GM12878 (cell line): ENCODE data around the gene CCDC6. TPM values are rescaled to one million over a fixed set of nuclear protein-coding genes. Genes with fewer than 3 reads are reported as not detected.

Experiments
- ATAC-seq: fragments of 200-7000 bp; cut with Tn5 transposase; 3 replicates; pipeline ENCODE4 v1.9.1; 2020; ENCODE audit warnings: mild to moderate bottlenecking, moderate library complexity
- BruUV-seq: library from RNA; stranded (reverse); fragments of 400-500 nt; replicated peaks from 2 replicates; lab custom pipeline; 2021; lab: Mats Ljungman, UMichigan
- CTCF ChIA-PET: fragments of 300-600 bp; sonication (Branson Sonifier 250); formaldehyde crosslinking; extraction: SDS; loops from one replicate; lab custom pipeline; 2021; ENCODE audit warnings: inconsistent platforms; lab: Yijun Ruan, JAX
- POLR2A ChIA-PET: fragments of 350-600 bp; formaldehyde crosslinking; extraction: SDS; loops from one replicate; lab custom pipeline; 2021; ENCODE audit warnings: inconsistent platforms; lab: Charles Lee
- RAD21 ChIA-PET: fragments of 300-600 bp; sonication (Branson Sonifier 250); formaldehyde crosslinking; loops from one replicate; lab custom pipeline; 2023; ENCODE audit warnings: antibody characterized with exemption; ENCODE audit not compliant: unreplicated experiment; lab: Charles Lee
- SMC1A ChIA-PET: fragments of 300-600 bp; sonication (Branson Sonifier 250); formaldehyde crosslinking; loops from one replicate; lab custom pipeline; 2023; ENCODE audit not compliant: unreplicated experiment, uncharacterized antibody; lab: Charles Lee
- DNase-seq: peaks from one replicate; pipeline ENCODE4 v3.0.0-alpha.2; 2011; ENCODE audit warnings: low read depth, low spot score
- FAIRE-seq: peaks from 3 replicates; lab custom pipeline; 2011; peaks lifted over from hg19 to GRCh38; lab: Jason Lieb, UNC
- H2AFZ ChIP-seq: 2 replicates; pipeline ENCODE4 v1.6.0; 2011; ENCODE audit warnings: low read depth, low read length, control low read depth; ENCODE audit not compliant: control insufficient read depth
- H3K27ac ChIP-seq: 2 replicates; pipeline ENCODE4 v1.5.1; 2011; ENCODE audit warnings: control low read depth; ENCODE audit not compliant: control insufficient read depth, insufficient read depth
- H3K27me3 ChIP-seq, 2 experiments: replicated peaks in 1 of 2; 2 replicates each; pipeline versions ENCODE4 v1.6.0 to v1.6.1; 2011; ENCODE audit warnings: low read length in 1 of 2; ENCODE audit not compliant: control insufficient read depth in 2 of 2, insufficient read depth in 2 of 2
- H3K36me3 ChIP-seq, 2 experiments: 2 replicates each; pipeline ENCODE4 v1.5.1; 2011; ENCODE audit warnings: low read length in 1 of 2; ENCODE audit not compliant: control insufficient read depth in 2 of 2, insufficient read depth in 2 of 2
- H3K4me1 ChIP-seq: 2 replicates; pipeline ENCODE4 v1.6.1; 2011; ENCODE audit warnings: mild to moderate bottlenecking, low read length, moderate library complexity, mixed read lengths; ENCODE audit not compliant: control insufficient read depth, insufficient read depth
- H3K4me2 ChIP-seq: 2 replicates; pipeline ENCODE4 v1.6.0; 2011; ENCODE audit warnings: control low read depth; ENCODE audit not compliant: control insufficient read depth, insufficient read depth
- H3K4me3 ChIP-seq: fragments of 200-600 bp; sonication (generic); 2 replicates; pipeline ENCODE4 v1.5.1; 2016
- H3K79me2 ChIP-seq: 2 replicates; pipeline ENCODE4 v1.6.0; 2011; ENCODE audit warnings: low read length; ENCODE audit not compliant: control insufficient read depth, insufficient read depth
- H3K9ac ChIP-seq: 2 replicates; pipeline ENCODE4 v1.8.0; 2011; ENCODE audit warnings: low read length, control low read depth, mixed read lengths; ENCODE audit not compliant: control insufficient read depth, insufficient read depth
- H3K9me3 ChIP-seq: replicated peaks from 3 replicates; pipeline ENCODE4 v1.5.1; 2011; ENCODE audit warnings: mild to moderate bottlenecking, low read length; ENCODE audit not compliant: control insufficient read depth, insufficient read depth
- H4K20me1 ChIP-seq: 2 replicates; pipeline ENCODE4 v1.6.0; 2011; ENCODE audit not compliant: control insufficient read depth, insufficient read depth
- BCL3 ChIP-seq: IDR thresholded peaks from 2 replicates; pipeline ENCODE4 v1.6.1; 2011; ENCODE audit warnings: borderline replicate concordance, low read depth, mild to moderate bottlenecking, moderate library complexity, low read length; ENCODE audit not compliant: insufficient read depth, poor library complexity, severe bottlenecking
- CHD1 ChIP-seq: IDR thresholded peaks from 2 replicates; pipeline ENCODE4 v1.6.1; 2012; ENCODE audit warnings: low read depth, low read length, improper control_type of control experiment
- REST ChIP-seq: IDR thresholded peaks from 2 replicates; pipeline ENCODE4 v1.6.1; 2012; ENCODE audit warnings: mild to moderate bottlenecking, low read depth, low read length
- ZNF24 ChIP-seq: fragments of 450-650 bp; IDR thresholded peaks from 2 replicates; pipeline ENCODE4 v1.6.1; 2017; ENCODE audit warnings: antibody characterized with exemption, mild to moderate bottlenecking
- WGBS: methylation state at CpG from one replicate; pipeline ENCODE4 v1.1.6; 2016; ENCODE audit warnings: low lambda C conversion rate; ENCODE audit not compliant: insufficient replicate concordance, insufficient coverage; ENCODE audit errors: missing lambda C conversion rate; 5-methylcytosine and 5-hydroxymethylcytosine counted together
- in situ Hi-C: fragments of 300-500 bp; cut with MboI; formaldehyde crosslinking; loops from 9 replicates; pipeline ENCODE4 v1.14.3; 2018; ENCODE audit warnings: mixed read lengths
- intact Hi-C: fragments of 100-400 bp; cut with micrococcal nuclease; formaldehyde crosslinking; loops from one replicate; pipeline ENCODE4 v1.14.2; 2022; ENCODE audit not compliant: unreplicated experiment
- polyA plus RNA-seq, 11 experiments: library from polyadenylated mRNA; depleted of rRNA in 4 of 11; unstranded in 6 of 11; stranded (reverse) in 5 of 11; fragments of >200 nt; fragmentation: Nextera tagmentation in 4 of 11; fragmentation: Illumina TruSeq in 1 of 11; extraction: Ambion mirVana in 4 of 11; extraction: Trizol in 1 of 11; gene quantifications; 1 replicate in 1 of 11; 2 replicates in 10 of 11; pipeline versions ENCODE4 v1.2.1 to v1.2.3, GENCODE V29; 2011 to 2016; ENCODE audit warnings: inconsistent platforms in 2 of 11, missing spikeins in 2 of 11, low read depth in 1 of 11
- total RNA-seq, 4 experiments: library from RNA; depleted of rRNA in 3 of 4; stranded (reverse); fragments of >200 nt in 3 of 4; fragmentation: Illumina TruSeq in 1 of 4; extraction: Trizol in 1 of 4; gene quantifications; 2 replicates each; pipeline versions ENCODE4 v1.2.1 to v1.2.3, GENCODE V29; 2013 to 2021

Gene CCDC6
- total and polyA plus RNA-seq, 10 of the 15 experiments (the other 5 are each of a cell fraction or from before 2014, with no cell fraction given), result 11.8 to 46.2 (median 26.7) TPM

- POLR2A ChIA-PET, result interaction anchor here (1.4 to 2.4 kb wide), 3 partner anchors 17 to 32 kb away, joined by 3 to 13 read pairs (median 8); no protein-coding TSS in a partner anchor
Observed at GRCh38 chr10:59904426-59905065, 1.8 kb downstream of the CCDC6 start.

More at GRCh38 chr10:59904426-59905065, 1.8 kb downstream of the CCDC6 start:
- peak overlapping the region; percentile 89 for H3K9ac ChIP-seq
- FAIRE-seq (no peak), DNase-seq (no peak), ATAC-seq (no peak)
- WGBS, result 59% methylated on average over 7 of the region's 7 CpGs
- 0 out of 2 replicates have a peak overlapping the region, but pooled peaks have one; percentile 7 for H3K27ac ChIP-seq
- in situ Hi-C loops (no loop called here), intact Hi-C loops (loop anchor here (5.0 to 10.0 kb wide), 5 partner anchors 193 to 1640 kb away; partner anchors contain the start of genes CISD1 and IPMK)
- no peaks in the 10 kb centered on the region; a peak in 1 of 4 replicates for H3K36me3 ChIP-seq
- H2AFZ ChIP-seq, result no peak overlapping the region; the same call in none of the 2 replicates
- H3K27me3 ChIP-seq, result no peaks in the 10 kb centered on the region
- ChIA-PET RAD21 (interaction anchor here (1.1 to 6.1 kb wide), 8 partner anchors 12 to 856 kb away, joined by 3 to 140 read pairs (median 22); no protein-coding TSS in a partner anchor), SMC1A (interaction anchor here (1.0 to 10.1 kb wide), 12 partner anchors 9 to 91 kb away, joined by 3 to 143 read pairs (median 6); no protein-coding TSS in a partner anchor), CTCF (interaction anchor here (0.8 to 5.7 kb wide), 11 partner anchors 11 to 93 kb away, joined by 3 to 181 read pairs (median 11); no protein-coding TSS in a partner anchor)
- H4K20me1 ChIP-seq, result no peaks in the 10 kb centered on the region; the same call in 1 of the 2 replicates
- peaks cover 68% of the 10 kb centered on the region for H3K79me2 ChIP-seq
- TF ChIP-seq REST, result 0 out of 2 replicates have a peak, but pooled peaks have one; percentile 3
- no peak for TF ChIP-seq ZNF24
- no peak for TF ChIP-seq CHD1
- peak; percentile 4 for TF ChIP-seq BCL3
- peaks cover 20% of the 10 kb centered on the region for H3K4me1 ChIP-seq
- no peaks in the 10 kb centered on the region for H3K9me3 ChIP-seq
- H3K4me3 ChIP-seq, result peak overlapping the region; percentile 94
- BruUV-seq, result no TSS peak
- peak overlapping the region; percentile 93 for H3K4me2 ChIP-seq
